AG04450 (cell line): ENCODE measurements around the gene SREK1. TPM values are rescaled to one million over a fixed set of nuclear protein-coding genes. Genes with fewer than 3 reads are reported as not detected.

ENCODE experiments used
- CTCF ChIA-PET: fragments of 300-600, 350-600 bp; formaldehyde crosslinking; extraction: SDS; loops from one replicate; lab custom pipeline; 2022; ENCODE audit warnings: antibody characterized with exemption, inconsistent platforms; lab: Charles Lee
- POLR2A ChIA-PET: fragments of 350-600 bp; formaldehyde crosslinking; extraction: SDS; loops from one replicate; lab custom pipeline; 2021; ENCODE audit warnings: antibody characterized with exemption, inconsistent platforms; lab: Yijun Ruan, JAX
- DNase-seq: peaks from one replicate; pipeline ENCODE4 v3.0.0-alpha.2; 2011; ENCODE audit warnings: low read depth, low spot score
- H3K27ac ChIP-seq: one replicate; pipeline ENCODE4 v1.5.1; 2012; ENCODE audit warnings: low read depth, low read length, control low read depth
- H3K27me3 ChIP-seq: one replicate; pipeline ENCODE4 v1.6.0; 2012; ENCODE audit warnings: low read length; ENCODE audit not compliant: control insufficient read depth, insufficient read depth
- H3K4me3 ChIP-seq: 2 replicates; pipeline ENCODE4 v1.5.1; 2011; ENCODE audit warnings: mild to moderate bottlenecking, low read depth, low read length, control low read depth
- H3K9me3 ChIP-seq: 2 replicates; pipeline ENCODE4 v1.5.1; 2012; ENCODE audit warnings: low read length; ENCODE audit not compliant: control insufficient read depth, insufficient read depth
- polyA plus RNA-seq: library from polyadenylated mRNA; depleted of rRNA; stranded (reverse); fragments of >200 nt; gene quantifications from 2 replicates; pipeline ENCODE4 v1.2.3, GENCODE V29; 2011
- TF ChIP-seq, protein P1 (sequence below): IDR thresholded peaks from 2 replicates; pipeline ENCODE4 v1.5.1; 2011; ENCODE audit warnings: low read depth, low read length, control low read depth, inconsistent platforms

Gene SREK1
- polyA plus RNA-seq, 1 experiment, result 58.8 TPM

DNA sequence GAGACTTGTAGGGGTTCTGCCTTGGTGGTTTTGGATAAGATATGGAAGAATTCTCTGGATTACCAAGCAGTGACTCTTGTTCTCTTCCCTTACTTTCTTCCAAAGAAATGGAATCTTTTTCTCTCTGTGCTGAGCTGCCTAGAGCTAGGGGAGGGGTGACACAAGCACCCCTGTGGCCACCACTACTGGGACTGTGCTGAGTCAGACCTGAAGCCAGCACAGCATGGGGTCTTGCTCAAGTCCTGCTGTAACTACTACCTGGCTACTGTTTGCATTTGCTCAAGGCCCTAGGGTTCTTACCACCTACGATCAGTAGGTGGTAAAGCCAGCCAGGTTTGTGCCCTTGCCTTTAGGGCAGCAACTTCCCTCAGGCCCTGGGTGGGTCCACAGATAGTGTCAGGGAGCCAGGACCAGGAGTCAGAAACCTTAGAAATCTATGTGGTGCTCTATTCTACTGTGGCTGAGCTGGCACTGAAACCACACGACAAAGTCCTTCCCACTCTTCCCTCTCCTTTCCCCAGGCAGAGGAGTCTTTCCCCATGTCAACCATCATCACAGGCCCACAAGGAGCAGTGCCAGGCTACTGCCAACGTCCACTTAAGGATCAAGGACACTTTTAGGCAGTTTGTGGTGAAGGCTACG is 53.8 kb downstream of the SREK1 start:
- Histone ChIP-seq H3K4me3 (no peak overlapping the region), H3K27me3 (no peaks in the 10 kb centered on the region), H3K27ac (no peak overlapping the region), H3K9me3 (no peaks in the 10 kb centered on the region)
- DNase-seq, result no peak
- CTCF ChIA-PET, result no interaction called here
- TF ChIP-seq, protein P1, sequence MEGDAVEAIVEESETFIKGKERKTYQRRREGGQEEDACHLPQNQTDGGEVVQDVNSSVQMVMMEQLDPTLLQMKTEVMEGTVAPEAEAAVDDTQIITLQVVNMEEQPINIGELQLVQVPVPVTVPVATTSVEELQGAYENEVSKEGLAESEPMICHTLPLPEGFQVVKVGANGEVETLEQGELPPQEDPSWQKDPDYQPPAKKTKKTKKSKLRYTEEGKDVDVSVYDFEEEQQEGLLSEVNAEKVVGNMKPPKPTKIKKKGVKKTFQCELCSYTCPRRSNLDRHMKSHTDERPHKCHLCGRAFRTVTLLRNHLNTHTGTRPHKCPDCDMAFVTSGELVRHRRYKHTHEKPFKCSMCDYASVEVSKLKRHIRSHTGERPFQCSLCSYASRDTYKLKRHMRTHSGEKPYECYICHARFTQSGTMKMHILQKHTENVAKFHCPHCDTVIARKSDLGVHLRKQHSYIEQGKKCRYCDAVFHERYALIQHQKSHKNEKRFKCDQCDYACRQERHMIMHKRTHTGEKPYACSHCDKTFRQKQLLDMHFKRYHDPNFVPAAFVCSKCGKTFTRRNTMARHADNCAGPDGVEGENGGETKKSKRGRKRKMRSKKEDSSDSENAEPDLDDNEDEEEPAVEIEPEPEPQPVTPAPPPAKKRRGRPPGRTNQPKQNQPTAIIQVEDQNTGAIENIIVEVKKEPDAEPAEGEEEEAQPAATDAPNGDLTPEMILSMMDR, result no peak
- POLR2A ChIA-PET, result no interaction called here

GRCh38 chr5:66198837-66199236 is 54.7 kb downstream of the SREK1 start:
- Histone ChIP-seq H3K27me3 (no peaks in the 10 kb centered on the region), H3K4me3 (no peak overlapping the region), H3K9me3 (no peaks in the 10 kb centered on the region), H3K27ac (no peak overlapping the region)
- POLR2A ChIA-PET, result no interaction called here
- TF ChIP-seq, protein P1, result no peak
- DNase-seq, result no peak
- CTCF ChIA-PET, result no interaction called here

DNA sequence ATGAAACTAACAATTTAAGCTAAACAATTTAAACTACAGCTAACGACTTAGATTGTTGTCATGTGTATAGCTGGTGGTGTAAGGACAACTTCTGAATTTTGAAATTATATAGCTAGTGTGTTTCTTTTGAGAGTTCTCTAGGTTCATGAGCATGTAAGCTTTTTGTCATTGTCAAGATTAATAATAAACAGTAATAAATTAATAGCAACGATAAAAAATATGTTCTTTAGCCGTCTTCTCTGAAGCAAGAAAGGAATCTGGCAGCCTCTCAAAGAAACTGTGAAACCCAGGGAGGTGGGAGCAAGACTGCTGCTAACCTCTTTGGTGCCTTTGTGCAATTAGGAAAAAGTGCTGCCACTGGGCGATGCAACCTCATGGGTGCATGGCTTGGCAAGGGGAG is 59.4 kb downstream of the SREK1 start:
- ChIA-PET CTCF (interaction anchor here (0.6 to 2.7 kb wide), 3 partner anchors 32 to 993 kb away, joined by 3 to 9 read pairs (median 5); partner anchors contain the start of gene CD180), POLR2A (no interaction called here)
- Histone ChIP-seq H3K4me3 (no peak overlapping the region), H3K27ac (no peak overlapping the region), H3K27me3 (no peaks in the 10 kb centered on the region), H3K9me3 (no peaks in the 10 kb centered on the region)
- TF ChIP-seq, protein P1, result no peak
- no peak for DNase-seq

GRCh38 chr5:66206465-66206864 is 62.4 kb downstream of the SREK1 start:
- no peaks in the 10 kb centered on the region for H3K9me3 ChIP-seq
- TF ChIP-seq, protein P1, result no peak
- H3K4me3 ChIP-seq, result no peak overlapping the region
- ChIA-PET CTCF (no interaction called here), POLR2A (interaction anchor here (0.6 kb wide), 1 partner anchor 441 kb away, joined by 3 read pairs; no protein-coding TSS in a partner anchor)
- DNase-seq, result no peak
- H3K27ac ChIP-seq, result no peak overlapping the region
- no peaks in the 10 kb centered on the region for H3K27me3 ChIP-seq

DNA sequence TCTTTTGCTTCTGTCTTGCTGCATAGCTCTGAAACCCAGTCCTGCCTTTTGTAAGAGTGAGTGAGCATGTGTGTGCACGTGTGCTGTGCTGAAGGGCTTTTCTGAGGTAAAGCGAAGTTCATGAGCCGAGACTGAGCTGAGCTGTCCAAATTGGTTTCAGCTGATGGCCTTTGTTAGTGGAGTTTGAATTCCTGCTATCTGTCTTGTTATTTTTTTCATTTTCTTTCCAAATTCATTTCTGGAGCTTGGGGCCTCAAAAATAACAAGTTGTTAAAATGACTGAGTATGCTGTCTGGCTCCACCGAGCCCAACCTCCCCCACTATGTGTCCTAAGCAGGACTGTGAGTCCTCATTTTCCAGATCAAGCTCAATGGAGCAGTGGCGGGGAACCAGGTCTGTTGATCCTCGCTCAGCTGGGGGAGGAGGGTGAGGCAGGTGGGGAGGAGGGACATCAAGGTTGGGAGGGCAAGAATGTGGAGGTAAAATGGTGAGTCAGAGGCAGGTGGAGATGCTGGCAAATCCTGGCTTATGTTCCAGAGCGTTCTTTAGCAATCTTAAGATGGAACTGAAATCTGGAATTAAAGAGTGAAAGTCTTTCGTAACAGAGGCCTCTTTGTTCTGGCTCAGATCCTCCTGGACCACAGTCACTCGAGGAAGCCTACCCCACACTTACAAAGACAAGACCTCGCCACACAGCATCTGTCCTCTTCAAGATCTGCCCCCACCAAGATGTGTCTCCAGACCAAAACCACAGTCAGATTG is 63.9 kb downstream of the SREK1 start:
- no peak for DNase-seq
- CTCF ChIA-PET, result no interaction called here

More for the DNA sequence above, 63.9 kb downstream of the SREK1 start:
- TF ChIP-seq, protein P1, result no peak
- Histone ChIP-seq H3K9me3 (no peaks in the 10 kb centered on the region), H3K27ac (no peak overlapping the region), H3K4me3 (no peak overlapping the region), H3K27me3 (no peaks in the 10 kb centered on the region)
- POLR2A ChIA-PET, result no interaction called here
